HL-60 (cell line): ENCODE data around the gene CHRNB1.

ENCODE experiments used
- GABPA ChIP-seq: IDR thresholded peaks from 2 replicates; pipeline ENCODE4 v1.6.1; 2012; ENCODE audit warnings: low read depth
- POLR2AphosphoS5 ChIP-seq: IDR thresholded peaks from 2 replicates; pipeline ENCODE4 v1.6.1; 2012; ENCODE audit warnings: low read depth
- REST ChIP-seq: IDR thresholded peaks from 2 replicates; pipeline ENCODE4 v1.6.1; 2012; ENCODE audit warnings: low read depth; ENCODE audit not compliant: insufficient replicate concordance
- SPI1 ChIP-seq: IDR thresholded peaks from 2 replicates; pipeline ENCODE4 v1.6.1; 2012; ENCODE audit warnings: low read depth, mild to moderate bottlenecking, borderline replicate concordance
- TF ChIP-seq, protein P1 (sequence below): IDR thresholded peaks from one replicate; pipeline ENCODE4 v1.5.1; 2011; ENCODE audit warnings: low read length, control low read depth, inconsistent platforms; ENCODE audit not compliant: insufficient read depth

- TF ChIP-seq, protein P1, sequence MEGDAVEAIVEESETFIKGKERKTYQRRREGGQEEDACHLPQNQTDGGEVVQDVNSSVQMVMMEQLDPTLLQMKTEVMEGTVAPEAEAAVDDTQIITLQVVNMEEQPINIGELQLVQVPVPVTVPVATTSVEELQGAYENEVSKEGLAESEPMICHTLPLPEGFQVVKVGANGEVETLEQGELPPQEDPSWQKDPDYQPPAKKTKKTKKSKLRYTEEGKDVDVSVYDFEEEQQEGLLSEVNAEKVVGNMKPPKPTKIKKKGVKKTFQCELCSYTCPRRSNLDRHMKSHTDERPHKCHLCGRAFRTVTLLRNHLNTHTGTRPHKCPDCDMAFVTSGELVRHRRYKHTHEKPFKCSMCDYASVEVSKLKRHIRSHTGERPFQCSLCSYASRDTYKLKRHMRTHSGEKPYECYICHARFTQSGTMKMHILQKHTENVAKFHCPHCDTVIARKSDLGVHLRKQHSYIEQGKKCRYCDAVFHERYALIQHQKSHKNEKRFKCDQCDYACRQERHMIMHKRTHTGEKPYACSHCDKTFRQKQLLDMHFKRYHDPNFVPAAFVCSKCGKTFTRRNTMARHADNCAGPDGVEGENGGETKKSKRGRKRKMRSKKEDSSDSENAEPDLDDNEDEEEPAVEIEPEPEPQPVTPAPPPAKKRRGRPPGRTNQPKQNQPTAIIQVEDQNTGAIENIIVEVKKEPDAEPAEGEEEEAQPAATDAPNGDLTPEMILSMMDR: no peak
- TF ChIP-seq REST (no peak), POLR2AphosphoS5 (no peak), SPI1 (no peak), GABPA (no peak)
These were observed 28.5 kb upstream of the CHRNB1 start for GRCh38 chr17:7416323-7416722.
